Effector memory CD4-positive, alpha-beta T cell (primary cell): ENCODE data around the gene UBAC1.
"Not testable (repeated sequence)": the region's sequence is repeated elsewhere in the genome, so short reads cannot be mapped to it uniquely, and the experiment has no call there.

ENCODE experiments used
- DNase-seq, 3 donors: peaks; one replicate each; pipeline ENCODE4 v3.0.0-alpha.2; 2020
- H3K27ac ChIP-seq: 2 replicates; pipeline ENCODE4 v1.7.0; 2013; ENCODE audit warnings: mild to moderate bottlenecking, low read length, moderate library complexity; ENCODE audit not compliant: insufficient read depth, poor library complexity, severe bottlenecking
- H3K27me3 ChIP-seq: replicated peaks from 2 replicates; pipeline ENCODE4 v1.7.0; 2013; ENCODE audit warnings: mild to moderate bottlenecking, low read length; ENCODE audit not compliant: insufficient read depth, control insufficient read depth, poor library complexity, severe bottlenecking
- H3K36me3 ChIP-seq: 2 replicates; pipeline ENCODE4 v1.7.0; 2013; ENCODE audit warnings: mild to moderate bottlenecking, low read length, moderate library complexity; ENCODE audit not compliant: control insufficient read depth, insufficient read depth
- H3K4me1 ChIP-seq: 2 replicates; pipeline ENCODE4 v1.7.0; 2013; ENCODE audit warnings: low read length, mild to moderate bottlenecking; ENCODE audit not compliant: control insufficient read depth, insufficient read depth, poor library complexity, severe bottlenecking
- H3K4me3 ChIP-seq: 2 replicates; pipeline ENCODE4 v1.7.0; 2013; ENCODE audit warnings: low read length, low read depth, mild to moderate bottlenecking; ENCODE audit not compliant: insufficient read depth, poor library complexity, severe bottlenecking
- H3K9me3 ChIP-seq: 2 replicates; pipeline ENCODE4 v1.7.0; 2013; ENCODE audit warnings: mild to moderate bottlenecking, low read length, moderate library complexity; ENCODE audit not compliant: control insufficient read depth

UBAC1 gene

DNA sequence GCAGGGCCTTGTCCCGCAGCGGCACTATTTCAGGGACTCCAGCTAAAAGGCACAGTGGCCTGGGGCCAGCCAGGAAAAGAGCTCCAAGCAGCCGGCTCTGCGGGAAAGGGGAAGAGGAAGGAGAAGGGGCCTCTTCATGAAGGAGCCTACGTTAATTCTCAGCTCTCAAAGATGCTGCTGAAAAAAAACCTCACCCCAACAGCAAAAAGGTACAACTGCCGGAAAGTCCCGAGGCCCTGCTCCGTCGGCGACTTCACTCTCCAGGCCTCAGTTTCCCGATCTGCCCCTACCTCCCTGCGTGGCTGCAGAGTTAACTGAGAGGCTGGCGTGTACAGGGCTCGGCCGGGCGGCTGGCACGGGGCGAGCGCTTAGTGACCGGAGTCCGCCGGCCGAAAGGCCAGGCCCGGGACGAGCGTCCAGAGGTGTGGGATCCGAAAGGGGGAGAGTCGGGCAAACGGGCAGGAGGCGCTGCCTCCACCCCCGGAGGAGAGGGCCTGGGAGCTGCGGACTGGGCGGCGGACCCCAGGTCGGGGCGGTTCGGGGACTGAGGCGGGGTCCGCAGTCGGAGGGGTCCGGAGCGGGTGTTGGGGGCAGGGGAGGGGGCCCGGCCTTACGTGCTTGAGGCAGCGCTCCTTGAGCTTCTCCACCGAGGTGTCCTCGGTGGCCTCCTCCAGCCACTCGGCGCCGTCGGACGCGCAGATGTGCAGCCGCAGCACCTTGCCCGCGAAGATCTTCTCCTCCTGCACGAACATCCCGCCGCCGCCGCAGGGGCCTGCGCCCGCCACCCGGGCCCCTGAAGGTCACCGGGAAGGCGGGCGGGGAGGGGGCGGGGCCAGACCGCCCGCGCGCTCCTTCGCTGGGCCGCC is 529 bp downstream of the UBAC1 start:
- H3K36me3 ChIP-seq: no peaks in the 10 kb centered on the region
- no peaks in the 10 kb centered on the region for H3K9me3 ChIP-seq
- peaks cover 11% of the 10 kb centered on the region for H3K4me1 ChIP-seq
- no peaks in the 10 kb centered on the region for H3K27me3 ChIP-seq
- no peak for DNase-seq
- H3K27ac ChIP-seq: peak overlapping the region; percentile 51
- H3K4me3 ChIP-seq: peak overlapping the region; percentile 88

DNA sequence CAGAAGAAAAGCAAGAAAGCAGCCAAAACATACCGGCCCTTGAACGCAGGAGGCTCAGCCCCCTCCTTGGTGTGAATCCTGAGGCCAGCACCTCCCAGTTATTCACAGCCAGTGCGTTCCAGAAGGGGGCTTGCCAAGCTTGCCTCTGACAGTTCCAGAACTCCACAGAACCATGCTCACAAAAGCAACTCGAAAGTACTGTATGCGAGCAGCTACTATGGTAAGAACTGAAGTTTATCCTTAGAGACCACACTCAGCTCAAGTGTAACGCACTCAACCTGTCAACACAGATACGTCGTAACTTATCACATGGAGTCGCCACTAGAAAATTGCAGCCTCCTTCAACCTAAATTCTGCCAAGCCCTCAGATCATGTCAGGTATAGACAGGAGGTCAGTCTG is 1.4 kb downstream of the UBAC1 start:
- H3K27me3 ChIP-seq: no peaks in the 10 kb centered on the region
- H3K36me3 ChIP-seq: no peaks in the 10 kb centered on the region
- H3K27ac ChIP-seq: no peak overlapping the region
- DNase-seq: no peak
- no peak overlapping the region for H3K4me3 ChIP-seq
- H3K9me3 ChIP-seq: no peaks in the 10 kb centered on the region
- peaks cover 11% of the 10 kb centered on the region for H3K4me1 ChIP-seq

DNA sequence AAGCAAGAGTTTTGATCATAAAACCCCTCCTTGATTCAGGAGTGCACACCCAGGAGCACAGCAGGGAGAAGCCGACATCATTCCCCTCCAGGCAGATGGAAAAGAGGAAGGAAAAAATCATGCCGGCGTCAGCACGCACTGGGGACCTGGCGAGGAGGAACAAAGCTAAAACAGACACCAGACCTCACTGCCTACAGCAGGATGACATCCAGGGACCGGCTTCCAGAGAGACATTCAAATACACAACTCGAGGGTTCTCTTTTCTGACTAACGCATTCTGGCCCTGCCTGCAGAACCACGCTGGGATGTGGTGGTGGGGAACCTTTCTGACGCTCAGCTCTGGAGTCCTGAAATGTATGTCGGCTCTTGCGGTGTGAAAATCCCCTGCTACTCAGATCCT is 2.7 kb downstream of the UBAC1 start:
- H3K4me3 ChIP-seq: no peak overlapping the region
- H3K36me3 ChIP-seq: no peaks in the 10 kb centered on the region
- H3K27ac ChIP-seq: no peak overlapping the region
- no peak for DNase-seq
- H3K9me3 ChIP-seq: no peaks in the 10 kb centered on the region
- H3K4me1 ChIP-seq: peaks cover 11% of the 10 kb centered on the region
- no peaks in the 10 kb centered on the region for H3K27me3 ChIP-seq

DNA sequence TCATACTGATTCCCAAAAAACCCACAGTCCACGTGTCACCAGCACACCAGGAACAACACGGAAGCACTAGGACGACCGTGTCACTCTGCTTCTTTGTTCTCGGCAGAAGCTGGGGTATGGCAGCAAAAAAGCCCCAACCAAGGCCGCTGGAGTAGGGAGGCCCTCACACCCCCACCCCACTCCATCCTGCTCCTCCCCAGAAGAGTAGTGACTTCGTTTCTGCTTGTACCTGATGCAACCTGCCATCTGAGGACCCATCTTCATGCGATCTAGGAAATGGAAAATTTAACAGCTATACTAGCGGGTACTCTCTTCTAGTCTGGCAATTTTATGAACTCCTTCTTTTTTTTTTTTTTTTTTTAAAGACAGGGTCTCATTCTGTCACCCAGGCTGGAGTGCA is 3.7 kb downstream of the UBAC1 start:
- Histone ChIP-seq H3K27ac (no peak overlapping the region), H3K36me3 (peaks cover 5% of the 10 kb centered on the region), H3K9me3 (no peaks in the 10 kb centered on the region), H3K4me3 (no peak overlapping the region), H3K27me3 (no peaks in the 10 kb centered on the region), H3K4me1 (peaks cover 11% of the 10 kb centered on the region)
- DNase-seq: no peak

DNA sequence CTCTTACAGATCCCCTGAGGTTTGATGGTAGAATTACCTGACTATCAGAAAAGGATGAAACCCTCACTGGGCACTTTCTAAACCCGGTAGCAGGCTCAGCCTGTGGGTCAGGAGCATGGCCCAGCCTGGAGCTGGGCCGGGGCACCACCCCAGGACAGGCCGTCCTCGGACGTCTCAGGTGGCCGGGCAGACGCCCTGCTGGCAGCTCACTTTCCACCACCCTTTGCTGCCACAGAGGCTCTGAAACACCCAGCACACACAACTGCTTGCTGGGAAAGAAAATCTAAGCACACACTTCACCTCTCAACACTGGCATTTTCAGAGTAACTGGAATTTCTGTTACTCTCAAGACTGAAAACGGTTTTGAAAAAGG is 4.4 kb downstream of the UBAC1 start:
- no peaks in the 10 kb centered on the region for H3K27me3 ChIP-seq
- no peaks in the 10 kb centered on the region for H3K9me3 ChIP-seq
- H3K4me3 ChIP-seq: no peak overlapping the region
- H3K36me3 ChIP-seq: peaks cover 5% of the 10 kb centered on the region
- no peak overlapping the region for H3K27ac ChIP-seq
- peaks cover 11% of the 10 kb centered on the region for H3K4me1 ChIP-seq
- DNase-seq: no peak

DNA sequence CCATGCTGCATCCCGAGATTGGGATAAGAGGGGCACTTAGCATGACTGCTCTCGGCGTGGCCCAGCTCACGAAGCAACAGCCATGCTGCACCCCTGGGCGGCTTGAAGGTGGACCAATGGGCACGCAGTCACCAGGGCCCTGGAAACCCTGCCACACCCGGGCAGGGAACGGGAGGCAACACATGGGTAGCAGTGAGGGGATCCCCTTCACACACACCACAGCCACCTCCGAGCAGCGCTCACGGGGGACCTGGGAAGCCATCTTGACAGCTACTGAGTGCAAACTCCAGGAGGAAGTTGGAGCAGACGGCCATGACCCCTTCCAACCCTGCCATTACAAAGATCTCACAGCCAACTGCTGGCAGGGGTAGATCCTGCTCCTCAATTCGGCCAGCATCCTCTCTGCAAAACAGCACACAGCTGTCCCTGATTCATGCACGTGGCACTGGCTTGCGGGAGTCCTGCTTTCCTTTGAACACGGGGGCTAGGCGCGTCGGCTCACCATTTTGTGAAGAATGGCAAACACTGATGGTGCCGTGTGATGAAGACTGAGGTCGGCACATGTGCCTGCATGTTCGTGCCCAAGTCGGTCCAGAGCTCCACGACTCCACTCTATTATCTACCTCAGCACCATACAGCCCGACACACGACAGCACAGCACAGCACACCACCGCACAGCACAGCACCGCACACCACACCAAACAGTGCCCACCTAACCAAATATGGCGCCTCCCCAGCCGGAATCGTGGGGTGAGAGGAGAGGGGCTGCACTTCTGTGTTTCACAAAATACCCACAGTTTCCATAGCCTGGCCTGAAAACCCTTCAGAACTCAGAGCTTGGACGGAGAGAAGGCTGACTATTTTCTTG is 5.0 kb downstream of the UBAC1 start:
- no peaks in the 10 kb centered on the region for H3K9me3 ChIP-seq
- no peaks in the 10 kb centered on the region for H3K27me3 ChIP-seq
- peaks cover 5% of the 10 kb centered on the region for H3K36me3 ChIP-seq
- peaks cover 11% of the 10 kb centered on the region for H3K4me1 ChIP-seq
- H3K27ac ChIP-seq: no peak overlapping the region
- H3K4me3 ChIP-seq: no peak overlapping the region
- no peak for DNase-seq

DNA sequence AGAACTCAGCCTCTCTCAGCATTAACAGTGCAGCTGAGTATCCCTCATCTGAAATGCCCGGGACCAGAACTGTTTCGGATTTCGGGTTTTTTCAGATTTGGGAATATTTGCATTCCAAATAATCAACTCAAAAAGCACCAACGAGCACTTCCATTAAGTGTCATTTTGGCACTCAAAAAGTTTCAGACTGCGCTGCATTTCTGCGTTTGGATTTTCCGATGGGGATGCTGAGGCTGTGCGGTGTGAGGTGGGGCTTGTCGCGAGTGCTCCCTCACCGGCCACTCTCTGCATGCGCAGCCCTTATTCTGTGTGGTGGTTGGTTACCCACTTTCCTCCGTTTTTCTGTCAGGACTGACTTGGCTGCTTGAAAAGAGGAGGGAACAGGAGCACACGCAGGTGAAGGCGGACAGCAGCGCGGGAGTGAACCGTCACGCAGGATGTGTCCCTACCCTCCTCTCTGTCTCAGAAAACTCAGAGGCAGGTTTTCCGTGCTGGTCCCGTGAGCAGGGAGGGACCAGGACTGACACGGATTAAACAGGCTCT is 8.4 kb downstream of the UBAC1 start:
- H3K4me3 ChIP-seq: no peak overlapping the region
- no peaks in the 10 kb centered on the region for H3K9me3 ChIP-seq
- H3K36me3 ChIP-seq: peaks cover 15% of the 10 kb centered on the region
- no peaks in the 10 kb centered on the region for H3K27me3 ChIP-seq
- no peaks in the 10 kb centered on the region for H3K4me1 ChIP-seq
- no peak for DNase-seq
- no peak overlapping the region for H3K27ac ChIP-seq

DNA sequence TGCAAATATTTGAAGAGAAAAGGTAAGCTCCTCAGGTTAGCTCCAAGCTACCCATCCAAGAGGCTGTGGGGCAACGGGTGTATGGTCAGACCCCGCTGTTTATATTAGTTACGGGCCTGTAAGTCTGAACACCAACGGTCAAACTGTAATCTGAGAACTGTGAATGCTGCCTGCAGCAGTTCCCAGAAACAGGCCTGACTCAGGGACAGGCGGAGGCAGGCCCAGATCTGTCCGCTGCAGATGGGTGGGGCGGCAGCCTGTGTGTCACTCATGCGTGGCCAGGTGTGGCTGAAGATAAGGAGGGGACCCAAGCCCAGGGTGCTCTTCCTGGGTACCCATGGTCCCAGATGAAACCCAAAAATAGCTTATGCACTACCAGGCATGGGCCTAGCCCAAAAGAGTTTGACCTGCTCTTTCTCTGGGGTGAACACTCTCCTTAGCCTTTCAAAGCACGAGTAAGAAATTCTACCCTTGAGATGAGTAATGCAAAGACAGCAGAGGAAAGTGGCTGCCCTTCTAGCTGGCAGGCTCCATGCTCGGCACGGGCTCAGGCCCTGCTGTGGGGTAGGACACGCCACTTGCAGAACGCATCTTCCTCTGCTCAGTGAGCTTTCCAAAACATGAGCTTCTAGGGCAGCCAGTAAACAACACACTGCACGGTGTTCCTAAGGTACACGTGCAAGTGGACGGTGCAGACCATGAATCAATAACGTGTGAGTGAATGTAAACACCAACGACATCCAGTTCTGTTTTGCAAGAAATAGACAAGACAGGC is 9.1 kb downstream of the UBAC1 start:
- peaks cover 16% of the 10 kb centered on the region for H3K36me3 ChIP-seq
- H3K4me1 ChIP-seq: no peaks in the 10 kb centered on the region
- no peak overlapping the region for H3K27ac ChIP-seq

DNA sequence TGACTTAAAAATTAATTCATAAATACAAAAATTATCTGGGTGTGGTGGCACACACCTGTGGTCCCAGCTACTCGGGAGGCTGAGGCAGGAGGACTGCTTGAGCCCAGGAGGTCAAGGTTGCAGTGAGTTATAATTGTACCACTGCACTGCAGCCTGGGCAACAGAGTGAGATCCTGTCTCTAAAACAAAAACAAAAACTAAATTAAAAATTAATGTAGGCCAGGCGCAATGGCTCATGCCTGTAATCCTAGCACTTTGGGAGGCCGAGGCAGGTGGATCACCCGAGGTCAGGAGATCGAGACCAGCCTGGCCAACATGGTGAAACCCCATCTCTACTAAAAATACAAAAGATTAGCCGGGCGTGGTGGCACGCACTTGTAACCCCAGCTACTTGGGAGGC is 9.9 kb downstream of the UBAC1 start:
- not testable (repeated sequence) for H3K4me1 ChIP-seq, H3K27ac ChIP-seq, H3K27me3 ChIP-seq, H3K9me3 ChIP-seq, H3K4me3 ChIP-seq, DNase-seq
- H3K36me3 ChIP-seq: peaks cover 23% of the 10 kb centered on the region

More for the DNA sequence above, 9.1 kb downstream of the UBAC1 start:
- H3K9me3 ChIP-seq: no peaks in the 10 kb centered on the region
- H3K4me3 ChIP-seq: no peak overlapping the region
- DNase-seq: no peak
- no peaks in the 10 kb centered on the region for H3K27me3 ChIP-seq
